ENCODE results near the gene S100A12.

Gene S100A12

GRCh38 chr1:153346077-153346723 is 29.2 kb downstream of the S100A12 start:
- TF ChIP-seq CTCF (IDR thresholded peaks at IDR 0.05; ENCODE audit: low read length) (no peak), EZH2phosphoT487 (IDR thresholded peaks at IDR 0.05; ENCODE audit: low read length) (no peak), EZH2 (optimal IDR thresholded peaks at IDR 0.05; ENCODE audit: low read depth, low read length) (no peak)
- no peak overlapping the region for H2AFZ ChIP-seq (ENCODE audit: low read length)
- H3K27ac ChIP-seq (ENCODE audit: low read length), result no peak overlapping the region
- H3K4me3 ChIP-seq (ENCODE audit: low read length), result no peak overlapping the region
- no peaks in the 10 kb centered on the region for H3K9me3 ChIP-seq (replicated peaks; ENCODE audit: insufficient read depth, low read length)
- peaks cover 29% of the 10 kb centered on the region for H3K4me1 ChIP-seq (ENCODE audit: low read length)
- H3K79me2 ChIP-seq (ENCODE audit: low read length), result no peaks in the 10 kb centered on the region
- H3K36me3 ChIP-seq (replicated peaks; ENCODE audit: insufficient read depth, low read length), result no peaks in the 10 kb centered on the region
- peaks cover 10% of the 10 kb centered on the region; the same call in 1 of the 2 replicates for H3F3A ChIP-seq (ENCODE audit: insufficient read depth, low read length)
- peaks cover 6% of the 10 kb centered on the region; the same call in 1 of the 2 replicates for H3K27me3 ChIP-seq (replicated peaks; ENCODE audit: insufficient read depth, low read length)
- no peaks in the 10 kb centered on the region for H4K20me1 ChIP-seq (ENCODE audit: insufficient read depth, low read length)
- H3K9ac ChIP-seq (ENCODE audit: low read length), result no peak overlapping the region
- H3K9me2 ChIP-seq (replicated peaks; ENCODE audit: insufficient read depth, low read length), result no peaks in the 10 kb centered on the region
- no peak for DNase-seq
- no peak overlapping the region for H3K4me2 ChIP-seq (ENCODE audit: low read depth, low read length)

GRCh38 chr1:153345187-153346076 is 30.0 kb downstream of the S100A12 start:
- H3K9ac ChIP-seq (ENCODE audit: low read length), result no peak overlapping the region
- no peak overlapping the region for H3K4me3 ChIP-seq (ENCODE audit: low read length)
- peaks cover 10% of the 10 kb centered on the region; the same call in 1 of the 2 replicates for H3F3A ChIP-seq (ENCODE audit: insufficient read depth, low read length)
- H3K9me2 ChIP-seq (replicated peaks; ENCODE audit: insufficient read depth, low read length), result no peaks in the 10 kb centered on the region
- no peak for TF ChIP-seq CTCF (IDR thresholded peaks at IDR 0.05; ENCODE audit: low read length)
- no peak for TF ChIP-seq EZH2 (optimal IDR thresholded peaks at IDR 0.05; ENCODE audit: low read depth, low read length)
- no peak for TF ChIP-seq EZH2phosphoT487 (IDR thresholded peaks at IDR 0.05; ENCODE audit: low read length)
- H3K4me1 ChIP-seq (ENCODE audit: low read length), result peaks cover 29% of the 10 kb centered on the region
- no peaks in the 10 kb centered on the region for H3K9me3 ChIP-seq (replicated peaks; ENCODE audit: insufficient read depth, low read length)
- no peak overlapping the region for H2AFZ ChIP-seq (ENCODE audit: low read length)
- H3K27ac ChIP-seq (ENCODE audit: low read length), result no peak overlapping the region
- no peaks in the 10 kb centered on the region for H3K36me3 ChIP-seq (replicated peaks; ENCODE audit: insufficient read depth, low read length)
- H3K79me2 ChIP-seq (ENCODE audit: low read length), result no peaks in the 10 kb centered on the region
- no peak for DNase-seq
- no peaks in the 10 kb centered on the region for H3K27me3 ChIP-seq (replicated peaks; ENCODE audit: insufficient read depth, low read length)
- no peaks in the 10 kb centered on the region for H4K20me1 ChIP-seq (ENCODE audit: insufficient read depth, low read length)
- H3K4me2 ChIP-seq (ENCODE audit: low read depth, low read length), result 0 out of 2 replicates have a peak overlapping the region, but pooled peaks have one; percentile 8

- TF ChIP-seq CTCF (IDR thresholded peaks at IDR 0.05; ENCODE audit: low read length), result no peak
- no peak for TF ChIP-seq EZH2phosphoT487 (IDR thresholded peaks at IDR 0.05; ENCODE audit: low read length)
- no peak for TF ChIP-seq EZH2 (optimal IDR thresholded peaks at IDR 0.05; ENCODE audit: low read depth, low read length)
- Histone ChIP-seq H3K4me3 (ENCODE audit: low read length) (no peak overlapping the region), H3K79me2 (ENCODE audit: low read length) (no peaks in the 10 kb centered on the region), H3K9ac (ENCODE audit: low read length) (no peak overlapping the region), H2AFZ (ENCODE audit: low read length) (no peak overlapping the region; the same call in 1 of the 2 replicates), H4K20me1 (ENCODE audit: insufficient read depth, low read length) (no peaks in the 10 kb centered on the region), H3K27ac (ENCODE audit: low read length) (no peak overlapping the region), H3K4me2 (ENCODE audit: low read depth, low read length) (no peak overlapping the region), H3F3A (ENCODE audit: insufficient read depth, low read length) (peaks cover 10% of the 10 kb centered on the region; the same call in 1 of the 2 replicates), H3K9me3 (replicated peaks; ENCODE audit: insufficient read depth, low read length) (no peaks in the 10 kb centered on the region), H3K9me2 (replicated peaks; ENCODE audit: insufficient read depth, low read length) (no peaks in the 10 kb centered on the region), H3K27me3 (replicated peaks; ENCODE audit: insufficient read depth, low read length) (no peaks in the 10 kb centered on the region), H3K36me3 (replicated peaks; ENCODE audit: insufficient read depth, low read length) (no peaks in the 10 kb centered on the region), H3K4me1 (ENCODE audit: low read length) (peaks cover 29% of the 10 kb centered on the region)
- DNase-seq, result no peak
Measured at GRCh38 chr1:153344718-153345025, 30.7 kb downstream of the S100A12 start.
